ENCODE results near the gene ZBTB47.

GRCh38 chr3:42678447-42678846 lies 24.9 kb downstream of the ZBTB47 start:
- TF ChIP-seq CTCF (conservative IDR thresholded peaks at IDR 0.05 in 1 of 2, IDR thresholded peaks at IDR 0.05 in 1 of 2; ENCODE audit: low read depth in 1 of 2, low read length in 2 of 2) = no peak
- no peak for TF ChIP-seq EZH2 (IDR thresholded peaks at IDR 0.05; ENCODE audit: low read length, missing control alignments)

All from fibroblast of lung (primary cell).